Stimulated activated CD4-positive, alpha-beta T cell treated with anti-CD3 and anti-CD28 coated beads, TNF-alpha, amount 100 ng/mL, for 1 hour (primary cell): Measurements from ENCODE around the gene MUC2.

Experiments used
- DNase-seq, 3 donors: peaks; one replicate each; pipeline ENCODE4 v3.0.0-alpha.2; 2020; ENCODE audit warnings: low read depth in 3 of 3, low spot score in 1 of 3

MUC2 gene

DNA sequence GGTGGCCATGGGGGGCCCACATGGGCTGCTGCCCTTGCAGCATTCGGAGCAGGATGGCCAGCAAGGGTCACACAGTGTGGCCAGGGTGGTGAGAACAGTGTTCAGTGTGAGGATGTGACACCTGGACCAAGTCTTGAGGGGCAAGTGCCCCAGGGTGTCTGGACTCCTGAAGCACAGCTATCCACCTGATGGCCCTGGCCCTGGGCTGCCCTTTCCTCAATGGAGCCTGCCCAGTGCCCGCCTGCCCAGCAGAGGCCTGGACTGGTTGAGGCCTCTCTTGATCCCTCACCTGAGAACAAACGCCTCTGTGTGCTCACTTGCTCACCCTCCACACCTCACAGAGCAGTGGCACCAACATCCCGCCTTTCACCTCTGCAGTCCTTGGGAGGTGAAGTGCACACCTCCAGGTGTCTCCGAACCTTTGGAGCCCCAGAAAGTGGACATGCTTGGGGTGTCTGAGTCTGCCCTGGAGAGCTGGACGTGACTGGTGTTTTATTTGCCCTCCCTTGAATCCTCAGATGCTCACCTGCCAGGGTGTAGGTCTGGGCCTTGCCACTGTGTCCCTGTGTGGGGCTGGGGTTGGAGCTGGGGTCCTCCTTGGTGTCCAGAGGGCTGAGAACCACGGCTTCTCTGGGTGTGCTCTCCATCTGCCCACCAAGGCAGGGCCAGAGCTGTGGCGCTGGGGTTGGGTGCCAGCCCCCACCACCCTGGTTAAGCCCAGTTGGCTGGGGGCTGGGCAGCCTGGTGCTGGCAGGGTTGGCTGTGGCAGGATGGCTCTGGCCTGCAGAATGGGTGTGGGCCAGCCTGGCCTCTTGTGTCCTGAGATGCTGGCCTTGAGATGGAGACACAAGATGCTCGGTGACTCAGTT lies 3.8 kb upstream of the MUC2 start:
- DNase-seq, result no peak

DNA sequence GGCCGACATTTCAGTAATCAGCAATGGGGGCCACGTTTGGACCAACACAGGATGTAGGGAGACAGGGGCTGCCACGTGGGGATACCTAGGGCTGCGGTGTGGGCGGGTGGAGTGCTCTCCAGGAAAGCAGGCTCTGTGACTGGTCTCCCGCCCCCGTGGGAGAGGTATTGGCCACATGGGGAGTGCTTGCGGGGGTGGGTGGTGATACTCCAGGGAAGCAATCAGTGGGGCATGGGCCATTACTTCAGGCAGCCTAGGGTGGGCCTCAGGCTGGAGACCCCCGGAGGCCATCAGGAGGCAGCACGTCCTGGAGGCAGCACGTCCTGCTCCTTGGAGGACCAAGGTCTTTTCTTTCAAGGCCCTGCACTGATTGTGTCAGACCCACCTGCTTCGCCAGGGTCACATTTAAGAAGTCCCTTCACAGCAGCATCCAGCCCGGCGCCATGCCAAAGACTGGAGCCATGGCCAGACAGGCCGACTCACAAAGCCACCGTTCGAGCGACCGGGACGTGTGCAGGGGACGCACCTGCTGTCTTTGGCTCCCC lies 3.0 kb upstream of the MUC2 start:
- DNase-seq, result no peak

DNA sequence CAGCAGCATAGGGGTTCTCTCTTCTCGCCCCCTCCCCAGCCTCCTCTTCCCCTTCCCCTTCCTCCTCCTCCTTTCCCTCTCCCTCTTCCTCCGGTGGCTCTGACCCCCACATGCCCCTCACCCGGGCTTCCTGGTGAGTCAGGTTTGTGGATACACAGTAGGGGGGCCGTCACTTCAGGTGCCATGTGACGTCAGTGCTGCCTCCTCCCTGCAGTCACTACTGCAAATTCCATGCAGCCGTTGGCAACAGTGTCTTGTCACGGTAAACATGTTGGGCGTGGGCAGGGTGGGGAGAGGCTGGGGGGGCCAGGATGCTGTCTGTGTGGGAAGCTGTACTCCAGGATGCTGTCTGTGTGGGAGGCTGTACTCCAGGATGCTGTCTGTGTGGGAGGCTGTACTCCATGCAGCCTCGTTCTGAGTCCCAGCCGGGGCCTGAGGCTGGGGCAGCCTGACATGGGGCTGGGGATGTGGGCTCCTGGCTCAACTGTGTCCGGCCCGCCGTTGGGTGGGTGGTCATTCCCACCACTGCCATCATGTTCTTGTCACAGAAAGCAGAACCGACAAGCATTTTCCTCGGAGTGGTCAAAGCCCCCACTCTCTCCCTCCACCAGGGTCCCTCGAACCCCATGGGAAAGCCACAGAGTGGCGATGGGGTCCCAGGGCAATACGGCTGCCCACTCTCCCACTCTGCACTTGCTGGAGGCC lies 2.4 kb upstream of the MUC2 start:
- no peak for DNase-seq

DNA sequence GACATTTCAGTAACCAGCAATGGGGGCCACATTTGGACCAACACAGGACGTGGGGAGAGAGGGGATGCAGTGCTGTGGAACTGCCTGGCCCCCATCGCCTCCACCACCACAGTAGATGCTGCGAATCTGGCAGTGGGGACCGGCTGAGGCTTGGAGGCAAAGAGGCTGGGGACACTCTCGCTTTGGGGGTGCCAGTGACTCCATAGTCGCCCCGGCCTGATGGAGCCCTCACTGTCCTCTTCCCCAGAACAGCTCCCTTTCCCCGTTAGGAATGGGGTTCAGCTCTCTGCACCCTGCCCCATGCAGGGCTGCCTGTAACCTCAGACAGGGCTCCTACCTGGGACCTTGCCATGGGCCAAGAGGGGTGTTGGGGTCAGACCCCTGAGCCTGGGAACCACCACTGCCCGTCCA lies 1.8 kb upstream of the MUC2 start:
- DNase-seq, result no peak

DNA sequence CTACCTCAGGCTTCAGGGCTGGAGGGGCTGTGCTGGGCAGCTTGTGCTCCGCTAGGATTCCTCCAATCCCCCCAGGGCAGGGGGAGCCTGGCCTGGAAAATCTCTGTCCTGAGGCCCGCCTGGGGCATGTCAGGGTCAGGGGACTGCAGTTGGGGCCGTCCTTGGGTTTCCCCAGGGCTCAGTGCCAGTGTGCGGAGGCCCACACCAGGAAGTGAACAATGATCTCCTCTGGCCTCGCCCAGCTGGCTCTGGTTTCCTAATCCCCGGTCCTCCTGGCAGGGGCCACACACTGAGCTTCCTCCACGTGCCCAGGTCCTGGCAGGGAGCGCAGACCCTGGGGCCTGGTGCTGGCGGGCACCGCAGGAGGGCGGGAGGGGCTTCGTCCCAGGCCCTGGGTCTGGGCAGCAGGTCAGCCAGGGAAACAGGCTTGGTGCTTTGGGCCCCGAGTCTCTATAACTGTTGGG lies 1.4 kb upstream of the MUC2 start:
- DNase-seq, result no peak

DNA sequence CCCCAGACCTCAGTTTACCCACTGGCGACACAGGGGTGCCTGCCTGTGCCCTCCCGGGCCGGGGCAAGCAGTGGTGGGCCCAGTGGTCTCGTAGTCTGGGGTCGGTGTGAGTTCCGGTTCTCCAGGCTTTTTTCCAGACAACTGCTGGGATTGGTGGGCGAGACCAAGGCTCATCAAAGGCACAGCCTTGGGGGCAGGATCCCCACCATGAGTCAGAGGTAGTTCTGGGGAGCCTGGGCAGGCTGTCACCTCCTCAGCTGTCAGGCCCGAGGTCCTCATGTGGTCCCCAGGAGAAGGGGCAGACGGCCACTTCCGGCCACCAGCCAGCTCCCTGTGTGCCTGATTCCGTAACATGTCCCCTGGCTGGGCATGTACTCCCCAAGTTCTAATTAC lies 827 bp upstream of the MUC2 start:
- no peak for DNase-seq

DNA sequence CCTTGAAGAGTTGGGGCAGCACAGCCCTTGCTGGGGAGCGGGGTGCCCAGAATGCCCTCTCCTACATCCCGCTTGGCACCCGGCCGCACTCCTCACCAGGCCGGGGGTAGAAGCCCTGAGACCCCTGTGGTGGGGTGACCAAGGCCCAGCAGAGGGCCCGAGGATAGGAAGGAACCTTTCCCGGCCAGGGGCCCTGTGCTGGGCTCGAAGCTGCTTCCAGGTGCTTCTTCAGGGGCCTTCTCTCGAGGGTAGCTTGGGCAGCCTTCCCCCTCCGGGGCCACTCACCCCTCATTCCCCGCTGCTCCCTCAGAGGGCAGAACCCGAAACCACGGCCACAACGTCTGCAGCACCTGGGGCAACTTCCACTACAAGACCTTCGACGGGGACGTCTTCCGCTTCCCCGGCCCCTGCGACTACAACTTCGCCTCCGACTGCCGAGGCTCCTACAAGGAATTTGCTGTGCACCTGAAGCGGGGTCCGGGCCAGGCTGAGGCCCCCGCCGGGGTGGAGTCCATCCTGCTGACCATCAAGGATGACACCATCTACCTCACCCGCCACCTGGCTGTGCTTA lies 752 bp downstream of the MUC2 start:
- DNase-seq, result no peak

DNA sequence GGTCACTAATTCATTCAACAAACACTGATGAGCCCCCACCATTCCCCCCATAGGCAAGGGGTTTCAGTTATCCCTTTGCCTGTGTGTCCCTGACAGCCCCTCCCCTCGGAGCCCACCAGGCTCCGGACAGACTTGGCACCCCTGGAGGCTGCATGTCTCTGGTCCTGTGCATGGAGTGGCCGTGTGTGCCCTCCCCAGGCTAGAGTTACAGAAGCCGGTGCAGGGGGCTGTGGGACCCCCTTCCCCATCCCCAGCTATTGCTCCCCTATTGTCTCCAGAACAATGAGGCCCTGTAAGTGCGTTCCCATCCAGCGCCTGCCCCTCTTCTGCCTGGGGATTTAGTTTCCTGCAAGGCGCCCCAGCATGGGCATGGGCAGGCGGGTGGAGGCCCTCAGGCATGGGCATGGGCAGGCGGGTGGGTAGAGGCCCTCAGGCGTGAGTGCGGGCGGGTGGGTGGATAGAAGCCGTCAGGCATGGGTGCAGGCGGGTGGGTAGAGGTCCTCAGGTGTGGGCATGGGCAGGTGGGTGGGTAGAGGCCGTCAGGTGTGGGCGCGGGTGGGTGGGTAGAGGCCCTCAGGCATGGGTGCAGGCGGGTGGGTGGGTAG lies 1.5 kb downstream of the MUC2 start:
- DNase-seq, result no peak

DNA sequence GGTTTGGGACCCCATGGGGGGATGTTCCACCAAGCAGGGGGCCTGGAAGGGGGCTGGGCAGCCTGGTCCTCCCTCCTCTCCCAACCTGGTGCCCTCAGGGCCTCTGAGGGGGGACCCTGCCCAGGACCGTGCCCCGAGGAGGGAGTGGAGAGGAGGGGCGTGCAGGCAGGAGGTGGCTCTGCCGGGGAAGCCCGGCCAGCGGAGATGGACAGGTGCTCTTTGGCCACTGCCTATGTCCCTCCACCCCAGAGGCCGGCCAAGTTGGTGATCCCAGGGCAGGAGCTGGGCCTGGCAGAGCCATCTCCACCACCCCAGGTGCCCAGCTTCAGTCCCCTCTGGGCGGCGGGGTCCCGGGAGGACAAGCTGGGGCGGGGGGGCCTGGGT lies 2.4 kb downstream of the MUC2 start:
- no peak for DNase-seq

DNA sequence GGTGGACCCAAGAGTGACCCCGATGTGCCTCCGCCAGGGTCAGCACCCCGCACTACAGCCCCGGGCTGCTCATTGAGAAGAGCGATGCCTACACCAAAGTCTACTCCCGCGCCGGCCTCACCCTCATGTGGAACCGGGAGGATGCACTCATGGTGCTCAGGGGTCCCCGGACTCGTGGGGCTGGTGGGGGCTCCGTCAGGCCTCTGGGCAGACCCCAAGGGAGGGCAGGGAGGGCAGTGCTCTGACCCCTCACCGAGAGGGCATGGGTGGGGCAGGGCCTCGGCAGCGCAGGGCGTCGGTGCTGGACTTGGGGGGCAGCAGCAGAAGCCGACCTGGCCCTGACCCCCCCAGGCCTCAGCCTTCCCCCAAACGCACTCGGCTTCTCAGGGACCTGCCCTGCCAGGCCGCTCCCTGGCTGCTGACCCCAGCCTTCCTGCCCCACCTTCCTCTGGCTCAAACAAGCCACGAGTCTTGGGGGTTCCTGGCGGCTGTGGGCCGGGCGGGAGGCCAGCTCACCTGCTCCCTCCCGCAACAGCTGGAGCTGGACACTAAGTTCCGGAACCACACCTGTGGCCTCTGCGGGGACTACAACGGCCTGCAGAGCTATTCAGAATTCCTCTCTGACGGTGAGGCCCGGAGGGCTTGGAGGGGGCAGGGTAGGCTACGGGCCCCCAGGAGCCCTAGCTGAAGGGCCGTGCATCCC lies 2.9 kb downstream of the MUC2 start:
- no peak for DNase-seq

DNA sequence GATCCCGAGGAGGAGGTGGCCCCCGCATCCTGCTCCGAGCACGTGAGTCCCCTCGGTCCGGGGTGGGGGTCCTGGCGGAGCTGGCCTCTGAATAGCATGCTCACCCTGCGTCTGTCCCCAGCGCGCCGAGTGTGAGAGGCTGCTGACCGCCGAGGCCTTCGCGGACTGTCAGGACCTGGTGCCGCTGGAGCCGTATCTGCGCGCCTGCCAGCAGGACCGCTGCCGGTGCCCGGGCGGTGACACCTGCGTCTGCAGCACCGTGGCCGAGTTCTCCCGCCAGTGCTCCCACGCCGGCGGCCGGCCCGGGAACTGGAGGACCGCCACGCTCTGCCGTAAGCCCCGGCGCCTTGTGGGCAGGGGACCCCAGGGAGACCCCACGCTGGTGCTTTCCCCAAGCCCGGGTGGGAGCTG lies 3.5 kb downstream of the MUC2 start:
- DNase-seq, result no peak

DNA sequence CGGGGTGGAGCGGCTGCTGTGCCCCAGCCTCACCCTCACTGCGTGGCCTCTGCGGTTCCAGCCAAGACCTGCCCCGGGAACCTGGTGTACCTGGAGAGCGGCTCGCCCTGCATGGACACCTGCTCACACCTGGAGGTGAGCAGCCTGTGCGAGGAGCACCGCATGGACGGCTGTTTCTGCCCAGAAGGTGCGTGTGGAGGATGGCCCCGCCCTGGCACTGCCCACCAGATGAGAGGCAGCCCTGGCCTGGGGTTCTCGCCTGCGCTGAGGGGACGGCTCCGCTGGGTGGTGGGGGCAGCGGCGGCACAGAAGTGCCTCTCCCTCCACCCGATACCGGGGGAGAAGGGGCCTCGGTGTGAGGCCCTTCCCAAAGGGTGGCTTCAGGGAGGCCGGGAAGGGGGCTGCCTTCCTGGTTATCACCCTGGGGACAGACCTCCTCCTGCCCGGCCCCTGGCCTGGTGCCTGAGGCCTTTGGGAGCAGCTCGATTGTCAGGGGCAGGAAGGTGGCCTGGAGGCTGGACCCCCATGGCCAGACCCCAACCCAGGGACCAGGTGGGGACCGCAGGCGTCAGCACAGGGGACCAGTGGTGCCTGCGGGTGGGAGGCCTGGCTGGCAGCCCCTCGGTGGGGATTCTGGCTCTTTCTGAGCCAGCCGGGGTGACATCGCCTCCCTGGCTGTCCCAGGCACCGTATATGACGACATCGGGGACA lies 7.1 kb downstream of the MUC2 start:
- no peak for DNase-seq

DNA sequence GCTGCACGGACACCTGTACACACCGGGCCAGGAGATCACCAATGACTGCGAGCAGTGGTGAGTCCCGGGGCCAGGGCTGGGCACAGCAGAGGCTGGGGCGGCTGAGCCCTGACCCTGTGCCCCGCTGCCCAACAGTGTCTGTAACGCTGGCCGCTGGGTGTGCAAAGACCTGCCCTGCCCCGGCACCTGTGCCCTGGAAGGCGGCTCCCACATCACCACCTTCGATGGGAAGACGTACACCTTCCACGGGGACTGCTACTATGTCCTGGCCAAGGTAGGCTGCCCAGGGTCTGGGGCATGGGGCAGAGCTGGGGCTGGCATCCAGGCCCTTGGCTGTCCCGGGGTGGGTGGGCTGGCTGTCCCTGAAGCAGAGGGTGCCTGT lies 7.7 kb downstream of the MUC2 start:
- no peak for DNase-seq

DNA sequence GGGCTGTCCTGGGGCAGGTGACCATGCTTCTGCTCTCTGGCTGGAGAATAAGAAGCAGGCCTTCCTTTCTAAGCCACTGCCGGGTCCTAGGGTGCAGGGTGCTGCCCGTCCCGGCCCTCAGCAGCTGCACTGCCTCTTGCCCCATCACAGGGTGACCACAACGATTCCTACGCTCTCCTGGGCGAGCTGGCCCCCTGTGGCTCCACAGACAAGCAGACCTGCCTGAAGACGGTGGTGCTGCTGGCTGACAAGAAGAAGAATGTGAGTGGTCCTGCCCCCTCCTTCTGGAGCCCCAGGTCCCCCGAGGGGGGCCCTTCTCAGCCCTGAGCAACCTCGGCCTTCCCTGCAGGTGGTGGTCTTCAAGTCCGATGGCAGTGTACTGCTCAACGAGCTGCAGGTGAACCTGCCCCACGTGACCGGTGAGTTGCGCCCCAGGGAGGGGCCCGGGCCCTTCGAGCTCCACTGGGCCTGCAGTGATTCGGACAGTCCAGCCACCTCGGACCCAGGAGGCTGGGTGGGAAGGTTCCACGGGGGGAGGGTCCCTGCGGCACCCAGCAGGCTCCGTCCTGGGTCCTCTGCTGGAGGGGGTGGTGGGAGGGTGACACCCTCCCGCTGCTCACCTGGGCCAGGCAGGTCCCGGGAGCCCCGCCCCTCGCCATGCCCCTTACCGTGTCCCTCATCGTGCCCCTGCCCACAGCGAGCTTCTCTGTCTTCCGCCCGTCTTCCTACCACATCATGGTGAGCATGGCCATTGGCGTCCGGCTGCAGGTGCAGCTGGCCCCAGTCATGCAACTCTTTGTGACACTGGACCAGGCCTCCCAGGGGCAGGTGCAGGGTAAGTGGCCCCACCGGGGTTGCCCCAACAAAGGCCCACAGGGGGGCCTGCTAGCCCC lies 8.3 kb downstream of the MUC2 start:
- no peak for DNase-seq

DNA sequence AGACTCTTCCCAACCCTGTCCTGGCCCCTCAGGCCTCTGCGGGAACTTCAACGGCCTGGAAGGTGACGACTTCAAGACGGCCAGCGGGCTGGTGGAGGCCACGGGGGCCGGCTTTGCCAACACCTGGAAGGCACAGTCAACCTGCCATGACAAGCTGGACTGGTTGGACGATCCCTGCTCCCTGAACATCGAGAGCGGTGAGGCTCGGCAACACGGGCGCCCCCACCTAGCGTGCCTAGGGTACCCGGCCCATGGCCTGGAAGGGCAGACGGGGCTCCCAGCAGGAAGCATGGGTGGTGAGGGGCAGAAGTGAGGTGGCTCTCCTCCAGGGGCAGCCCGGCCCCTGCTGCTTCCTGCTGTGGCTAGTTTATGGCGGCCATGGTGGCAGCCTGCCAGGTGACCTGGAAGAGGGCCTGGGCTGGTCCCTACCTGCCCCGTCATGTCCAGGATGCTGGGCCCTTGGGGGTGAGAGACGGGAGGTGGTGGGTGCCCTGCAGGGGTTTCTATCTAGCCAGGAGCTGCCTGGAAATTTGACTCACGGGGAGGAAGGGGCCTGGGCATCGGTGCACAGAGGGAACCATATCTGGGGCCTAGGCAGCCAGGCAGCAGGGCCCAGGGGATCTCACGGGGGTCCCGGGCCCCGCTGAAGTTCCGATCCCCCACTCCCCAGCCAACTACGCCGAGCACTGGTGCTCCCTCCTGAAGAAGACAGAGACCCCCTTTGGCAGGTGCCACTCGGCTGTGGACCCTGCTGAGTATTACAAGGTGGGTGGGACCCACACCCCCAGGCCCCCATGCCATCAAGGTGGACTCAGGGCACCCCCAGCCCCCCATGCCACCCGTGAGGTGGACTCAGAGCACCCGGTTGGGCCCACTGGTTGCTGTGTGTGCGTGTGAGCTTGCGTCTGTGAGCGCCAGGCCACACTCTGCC lies 9.2 kb downstream of the MUC2 start:
- no peak for DNase-seq

DNA sequence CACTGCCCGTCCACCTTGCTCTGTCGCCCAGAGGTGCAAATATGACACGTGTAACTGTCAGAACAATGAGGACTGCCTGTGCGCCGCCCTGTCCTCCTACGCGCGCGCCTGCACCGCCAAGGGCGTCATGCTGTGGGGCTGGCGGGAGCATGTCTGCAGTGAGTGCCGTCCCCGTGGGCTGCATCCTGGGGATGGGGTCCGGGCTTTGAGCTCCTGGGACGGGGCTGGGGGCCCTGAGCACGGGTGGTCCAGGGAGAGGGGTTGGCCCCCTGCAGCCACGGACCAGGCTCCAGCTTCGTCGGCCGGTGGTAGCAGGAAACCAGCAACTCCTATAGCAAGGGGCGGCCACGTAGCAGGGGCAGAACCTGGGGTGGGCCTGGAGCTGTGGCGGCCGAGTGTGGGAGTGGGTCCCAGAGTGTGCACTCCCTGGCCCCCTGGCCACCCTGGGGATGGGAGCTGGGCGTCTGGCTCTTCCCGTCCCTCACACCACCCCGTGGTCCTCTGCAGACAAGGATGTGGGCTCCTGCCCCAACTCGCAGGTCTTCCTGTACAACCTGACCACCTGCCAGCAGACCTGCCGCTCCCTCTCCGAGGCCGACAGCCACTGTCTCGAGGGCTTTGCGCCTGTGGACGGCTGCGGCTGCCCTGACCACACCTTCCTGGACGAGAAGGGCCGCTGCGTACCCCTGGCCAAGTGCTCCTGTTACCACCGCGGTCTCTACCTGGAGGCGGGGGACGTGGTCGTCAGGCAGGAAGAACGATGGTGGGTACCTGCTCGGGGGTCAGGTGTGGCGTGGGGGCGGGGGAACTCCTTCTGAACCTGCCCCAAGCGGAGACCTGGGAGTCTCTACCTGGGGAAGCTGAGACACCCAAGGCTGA lies 10.1 kb downstream of the MUC2 start:
- no peak for DNase-seq

DNA sequence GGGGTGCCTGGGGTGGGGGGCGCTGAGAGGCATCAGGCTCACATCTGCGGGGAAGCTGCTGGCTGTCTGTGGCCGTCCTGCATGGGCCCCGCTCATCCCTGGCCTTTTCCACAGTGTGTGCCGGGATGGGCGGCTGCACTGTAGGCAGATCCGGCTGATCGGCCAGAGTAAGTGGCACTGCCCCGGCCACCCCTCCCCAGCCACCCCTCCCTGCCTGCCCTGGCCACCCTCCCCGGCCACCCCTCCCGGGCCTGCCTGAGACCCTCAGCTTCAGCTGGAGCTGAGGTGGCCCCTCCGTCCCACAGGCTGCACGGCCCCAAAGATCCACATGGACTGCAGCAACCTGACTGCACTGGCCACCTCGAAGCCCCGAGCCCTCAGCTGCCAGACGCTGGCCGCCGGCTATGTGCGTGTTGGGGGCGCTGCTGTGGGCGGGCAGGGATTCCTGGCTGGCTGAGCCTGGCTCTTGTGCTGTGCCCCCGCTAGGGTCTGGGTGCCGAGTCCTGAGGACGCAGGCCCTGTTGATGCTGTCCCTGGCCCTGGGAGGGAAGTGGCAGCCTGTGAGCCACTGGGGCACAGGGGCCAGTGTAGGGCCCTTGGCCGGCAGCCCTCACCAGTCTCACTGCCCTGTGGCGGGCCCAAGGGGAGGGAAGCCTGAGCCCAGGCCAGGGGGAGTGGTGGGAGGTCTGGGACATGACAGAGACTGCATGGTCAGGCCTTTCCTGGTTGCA lies 10.9 kb downstream of the MUC2 start:
- DNase-seq, result no peak
